NCI-H187 treated with DMSO at 0.1 percent for 48 hours (cell line): ENCODE measurements around the gene PIH1D1.

ENCODE experiments used
- DNase-seq: peaks from one replicate; lab custom pipeline; 2025; lab: John Stamatoyannopoulos, UW

PIH1D1 gene

GRCh38 chr19:49419173-49419572 lies 32.4 kb downstream of the PIH1D1 start:
- DNase-seq = no peak

- no peak for DNase-seq
These were observed 33.1 kb downstream of the PIH1D1 start for GRCh38 chr19:49418511-49418910.

GRCh38 chr19:49417088-49417487 lies 34.5 kb downstream of the PIH1D1 start:
- no peak for DNase-seq

GRCh38 chr19:49415810-49416200 lies 35.8 kb downstream of the PIH1D1 start:
- no peak for DNase-seq

GRCh38 chr19:49415102-49415809 lies 36.4 kb downstream of the PIH1D1 start:
- no peak for DNase-seq

- DNase-seq = no peak
These were observed 37.4 kb downstream of the PIH1D1 start for GRCh38 chr19:49414256-49414655.

GRCh38 chr19:49413348-49413747 lies 38.3 kb downstream of the PIH1D1 start:
- no peak for DNase-seq

GRCh38 chr19:49411681-49412326 lies 39.8 kb downstream of the PIH1D1 start:
- DNase-seq = no peak

- DNase-seq = no peak
These were observed 42.1 kb downstream of the PIH1D1 start for GRCh38 chr19:49409441-49410029.

- no peak for DNase-seq
These were observed 42.7 kb downstream of the PIH1D1 start for GRCh38 chr19:49408816-49409440.

- no peak for DNase-seq
These were observed 44.1 kb downstream of the PIH1D1 start for GRCh38 chr19:49407482-49408015.

- DNase-seq = no peak
These were observed 44.5 kb downstream of the PIH1D1 start for GRCh38 chr19:49407079-49407478.

- peak; percentile 99 for DNase-seq
These were observed 48.0 kb downstream of the PIH1D1 start for GRCh38 chr19:49403404-49404187.

- DNase-seq = no peak
These were observed 51.6 kb downstream of the PIH1D1 start for GRCh38 chr19:49400029-49400428.

GRCh38 chr19:49398931-49399330 lies 52.7 kb downstream of the PIH1D1 start:
- DNase-seq = no peak

GRCh38 chr19:49398001-49398615 lies 53.5 kb downstream of the PIH1D1 start:
- DNase-seq = no peak

- DNase-seq = no peak
These were observed 54.7 kb downstream of the PIH1D1 start for GRCh38 chr19:49396738-49397505.
